ENCODE results near the gene ANGPT4.

DNA sequence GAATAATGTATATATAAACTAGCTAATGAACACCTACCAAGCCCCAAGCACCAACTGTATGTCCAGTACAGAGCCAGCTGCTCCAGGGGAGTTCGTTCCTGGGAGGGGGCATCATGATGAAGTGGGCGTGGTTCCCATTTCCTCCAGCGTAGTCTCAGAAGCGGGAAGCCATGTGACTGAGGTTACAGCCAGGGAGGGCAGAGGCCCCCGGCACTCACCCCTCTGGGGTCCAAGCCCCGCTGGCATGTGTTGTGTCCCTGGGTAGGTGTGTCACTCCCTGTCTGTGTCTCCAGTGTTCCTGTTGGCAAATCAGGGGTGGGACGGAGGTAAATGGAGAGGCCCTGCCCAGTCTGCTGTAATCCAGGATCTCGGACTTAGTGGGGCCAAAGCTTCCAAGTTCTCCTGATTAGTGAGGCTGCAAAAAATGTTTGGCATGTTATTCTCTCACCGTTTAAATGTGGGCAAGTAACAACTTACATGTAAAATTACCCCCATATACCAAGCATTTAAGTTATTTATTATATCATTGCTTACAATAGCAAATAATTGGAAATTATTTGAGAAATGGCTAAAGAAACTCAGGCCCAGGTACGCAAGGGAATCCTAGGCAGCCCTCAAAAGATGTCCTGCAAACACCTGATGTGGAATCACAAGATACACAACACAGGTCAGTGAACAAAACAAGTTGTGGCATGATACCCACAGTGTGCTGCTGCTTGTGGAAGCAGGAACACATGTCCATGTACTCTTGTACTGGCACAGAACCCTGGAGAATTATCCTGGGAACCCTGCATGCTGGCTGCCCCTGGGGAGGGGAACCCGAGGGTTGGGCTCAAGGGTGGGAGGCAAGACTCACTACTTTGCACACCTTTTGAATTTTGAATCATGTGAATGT, 60.4 kb downstream of the ANGPT4 start:
- TF ChIP-seq, protein P1, sequence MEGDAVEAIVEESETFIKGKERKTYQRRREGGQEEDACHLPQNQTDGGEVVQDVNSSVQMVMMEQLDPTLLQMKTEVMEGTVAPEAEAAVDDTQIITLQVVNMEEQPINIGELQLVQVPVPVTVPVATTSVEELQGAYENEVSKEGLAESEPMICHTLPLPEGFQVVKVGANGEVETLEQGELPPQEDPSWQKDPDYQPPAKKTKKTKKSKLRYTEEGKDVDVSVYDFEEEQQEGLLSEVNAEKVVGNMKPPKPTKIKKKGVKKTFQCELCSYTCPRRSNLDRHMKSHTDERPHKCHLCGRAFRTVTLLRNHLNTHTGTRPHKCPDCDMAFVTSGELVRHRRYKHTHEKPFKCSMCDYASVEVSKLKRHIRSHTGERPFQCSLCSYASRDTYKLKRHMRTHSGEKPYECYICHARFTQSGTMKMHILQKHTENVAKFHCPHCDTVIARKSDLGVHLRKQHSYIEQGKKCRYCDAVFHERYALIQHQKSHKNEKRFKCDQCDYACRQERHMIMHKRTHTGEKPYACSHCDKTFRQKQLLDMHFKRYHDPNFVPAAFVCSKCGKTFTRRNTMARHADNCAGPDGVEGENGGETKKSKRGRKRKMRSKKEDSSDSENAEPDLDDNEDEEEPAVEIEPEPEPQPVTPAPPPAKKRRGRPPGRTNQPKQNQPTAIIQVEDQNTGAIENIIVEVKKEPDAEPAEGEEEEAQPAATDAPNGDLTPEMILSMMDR (IDR thresholded peaks at IDR 0.05): no peak
- TF ChIP-seq EP300 (IDR thresholded peaks at IDR 0.05; ENCODE audit: low read depth) (no peak), POLR2A (IDR thresholded peaks at IDR 0.05) (no peak), POLR2AphosphoS5 (IDR thresholded peaks at IDR 0.05) (no peak)

Data from transverse colon (tissue), 4 donors.